Prostate gland (tissue), 2 donors: ENCODE data around the gene VGF. TPM values are rescaled to one million over a fixed set of nuclear protein-coding genes. Genes with fewer than 3 reads are reported as not detected.

Source experiments
- DNase-seq: peaks from one replicate; pipeline ENCODE4 v3.0.0-alpha.2; 2019; ENCODE audit warnings: low spot score
- H3K27ac ChIP-seq, 2 donors: fragments of 200-600 bp; sonication (generic); 2 replicates each; pipeline ENCODE4 v1.5.1; 2017 to 2019
- H3K27me3 ChIP-seq: fragments of 200-600 bp; sonication (generic); replicated peaks from 2 replicates; pipeline ENCODE4 v1.5.1; 2019; ENCODE audit not compliant: insufficient read depth
- H3K36me3 ChIP-seq, 2 donors: fragments of 200-600 bp; sonication (generic); 1 replicate in 1 of 2; 2 replicates in 1 of 2; pipeline versions ENCODE4 v1.5.1 to v1.8.1; 2017 to 2019
- H3K4me1 ChIP-seq: fragments of 200-600 bp; sonication (generic); replicated peaks from 2 replicates; pipeline ENCODE4 v1.5.1; 2019
- H3K4me3 ChIP-seq, 2 donors: fragments of 200-600 bp; sonication (generic); 2 replicates each; pipeline ENCODE4 v1.5.1; 2017 to 2019
- H3K9me3 ChIP-seq: fragments of 200-600 bp; sonication (generic); 2 replicates; pipeline ENCODE4 v1.5.1; 2017
- CTCF ChIP-seq, 4 experiments: fragments of 200-600 bp in 2 of 4; fragments of 450-650 bp in 2 of 4; sonication (generic) in 2 of 4; IDR thresholded peaks; 1 replicate in 3 of 4; 2 replicates in 1 of 4; pipeline ENCODE4 v1.5.1; 2016 to 2019; ENCODE audit warnings: antibody characterized with exemption in 4 of 4, mild to moderate bottlenecking in 2 of 4, moderate library complexity in 2 of 4
- POLR2A ChIP-seq: fragments of 450-650 bp; IDR thresholded peaks from one replicate; pipeline ENCODE4 v1.6.1; 2016; ENCODE audit warnings: antibody characterized with exemption, mild to moderate bottlenecking
- POLR2AphosphoS5 ChIP-seq: sonication (generic); formaldehyde crosslinking; IDR thresholded peaks from one replicate; pipeline ENCODE4 v1.6.1; 2017; ENCODE audit warnings: antibody characterized with exemption
- WGBS: methylation state at CpG from one replicate; pipeline ENCODE4 v1.1.5; 2018; 5-methylcytosine and 5-hydroxymethylcytosine counted together
- intact Hi-C: fragments of 100-400 bp; cut with DNase I; formaldehyde crosslinking; loops from one replicate; pipeline ENCODE4 v1.14.2; 2022
- total RNA-seq, 2 donors: library from RNA; depleted of rRNA; stranded (reverse); fragments of >200 nt; gene quantifications; one replicate each; pipeline ENCODE4 v1.1.0, GENCODE V29; 2016

VGF gene
- total RNA-seq, result under 1 TPM; 0.14 to 0.68 TPM

- intact Hi-C loops, result no loop called here
- peaks cover 27% of the 10 kb centered on the region for H3K27me3 ChIP-seq
Observed at GRCh38 chr7:101165075-101165957, at the start of gene VGF. Gene VGF (minus strand): TSS chr7:101165569. CDS start chr7:101164843, 726 bp downstream.

GRCh38 chr7:101212014-101212413 is 46.6 kb upstream of the VGF start:
- peaks cover 3 to 4% of the 10 kb centered on the region in 2 donors for H3K36me3 ChIP-seq
- no peak overlapping the region for H3K4me3 ChIP-seq
- 91% methylated on average over 8 of the region's 8 CpGs for WGBS
- DNase-seq, result no peak
- no peaks in the 10 kb centered on the region for H3K27me3 ChIP-seq
- no peaks in the 10 kb centered on the region for H3K9me3 ChIP-seq
- TF ChIP-seq POLR2A (no peak), POLR2AphosphoS5 (no peak), CTCF (IDR thresholded peaks at IDR 0.05) (no peak)
- intact Hi-C loops, result no loop called here
- H3K27ac ChIP-seq, result no peak overlapping the region
- peaks cover 8% of the 10 kb centered on the region for H3K4me1 ChIP-seq

More at GRCh38 chr7:101165075-101165957, at the start of gene VGF:
- DNase-seq, result peak; percentile 85
- TF ChIP-seq POLR2A, result peak; percentile 10
- peak; percentile 95 for TF ChIP-seq POLR2AphosphoS5
- TF ChIP-seq CTCF (IDR thresholded peaks at IDR 0.05), result peak in 1 of 4 experiments; percentile 37
- WGBS, result 3% methylated on average over 66 of the region's 74 CpGs
- H3K9me3 ChIP-seq, result no peaks in the 10 kb centered on the region
- H3K36me3 ChIP-seq, result no peaks in the 10 kb centered on the region
- H3K4me3 ChIP-seq, result no peak within 1 kb of the TSS
- no peak within 1 kb of the TSS for H3K27ac ChIP-seq
- peaks cover 13% of the 10 kb centered on the region for H3K4me1 ChIP-seq

GRCh38 chr7:101211501-101211900 is 46.1 kb upstream of the VGF start:
- H3K27ac ChIP-seq, result no peak overlapping the region
- peaks cover 3 to 4% of the 10 kb centered on the region in 2 donors for H3K36me3 ChIP-seq
- 96% methylated on average over 24 of the region's 24 CpGs for WGBS
- H3K9me3 ChIP-seq, result no peaks in the 10 kb centered on the region
- no peak for TF ChIP-seq POLR2AphosphoS5
- no peak for TF ChIP-seq POLR2A
- TF ChIP-seq CTCF (IDR thresholded peaks at IDR 0.05), result no peak
- peaks cover 4% of the 10 kb centered on the region for H3K4me1 ChIP-seq
- DNase-seq, result no peak
- H3K27me3 ChIP-seq, result no peaks in the 10 kb centered on the region
- intact Hi-C loops, result no loop called here
- H3K4me3 ChIP-seq, result no peak overlapping the region

- Histone ChIP-seq H3K9me3 (no peaks in the 10 kb centered on the region), H3K4me1 (no peaks in the 10 kb centered on the region), H3K36me3 (peaks cover 3 to 4% of the 10 kb centered on the region in 2 donors), H3K4me3 (no peak overlapping the region), H3K27ac (no peak overlapping the region), H3K27me3 (no peaks in the 10 kb centered on the region)
- TF ChIP-seq CTCF (IDR thresholded peaks at IDR 0.05), result no peak
- no peak for TF ChIP-seq POLR2A
- TF ChIP-seq POLR2AphosphoS5, result no peak
- intact Hi-C loops, result no loop called here
- no peak for DNase-seq
- 90% methylated on average over 19 of the region's 19 CpGs for WGBS
Observed at GRCh38 chr7:101210143-101210542, 44.8 kb upstream of the VGF start.

- H3K36me3 ChIP-seq, result peaks cover 3 to 4% of the 10 kb centered on the region in 2 donors
- no peak for TF ChIP-seq CTCF (IDR thresholded peaks at IDR 0.05)
- TF ChIP-seq POLR2A, result no peak
- H3K9me3 ChIP-seq, result no peaks in the 10 kb centered on the region
- intact Hi-C loops, result no loop called here
- 91% methylated on average over 14 of the region's 14 CpGs for WGBS
- no peak overlapping the region for H3K27ac ChIP-seq
- no peak overlapping the region for H3K4me3 ChIP-seq
- no peak for DNase-seq
- H3K4me1 ChIP-seq, result no peaks in the 10 kb centered on the region
- no peaks in the 10 kb centered on the region for H3K27me3 ChIP-seq
Observed at GRCh38 chr7:101208794-101209193, 43.4 kb upstream of the VGF start.
